ENCODE results near the gene CER1.

Gene CER1

DNA sequence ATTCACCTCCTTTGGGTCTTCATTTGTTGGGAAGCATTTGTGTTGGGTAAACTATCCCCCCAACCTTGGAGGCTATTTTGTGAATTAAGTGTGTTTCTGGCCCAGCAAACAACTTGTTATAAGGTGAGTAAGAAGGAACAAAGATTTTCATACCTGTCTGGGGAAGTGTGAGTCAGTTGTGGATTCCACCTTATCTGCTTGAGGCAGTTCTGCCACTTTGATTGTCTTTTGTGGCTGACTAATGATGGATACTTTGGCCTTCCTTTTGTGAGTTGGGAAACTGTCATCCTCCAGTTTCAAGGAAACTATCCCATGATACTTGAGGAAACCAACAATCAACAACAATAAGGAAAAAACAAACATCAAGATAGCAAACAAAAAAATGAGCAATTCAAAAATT, 24.6 kb upstream of the CER1 start:
- TF ChIP-seq, protein P1, sequence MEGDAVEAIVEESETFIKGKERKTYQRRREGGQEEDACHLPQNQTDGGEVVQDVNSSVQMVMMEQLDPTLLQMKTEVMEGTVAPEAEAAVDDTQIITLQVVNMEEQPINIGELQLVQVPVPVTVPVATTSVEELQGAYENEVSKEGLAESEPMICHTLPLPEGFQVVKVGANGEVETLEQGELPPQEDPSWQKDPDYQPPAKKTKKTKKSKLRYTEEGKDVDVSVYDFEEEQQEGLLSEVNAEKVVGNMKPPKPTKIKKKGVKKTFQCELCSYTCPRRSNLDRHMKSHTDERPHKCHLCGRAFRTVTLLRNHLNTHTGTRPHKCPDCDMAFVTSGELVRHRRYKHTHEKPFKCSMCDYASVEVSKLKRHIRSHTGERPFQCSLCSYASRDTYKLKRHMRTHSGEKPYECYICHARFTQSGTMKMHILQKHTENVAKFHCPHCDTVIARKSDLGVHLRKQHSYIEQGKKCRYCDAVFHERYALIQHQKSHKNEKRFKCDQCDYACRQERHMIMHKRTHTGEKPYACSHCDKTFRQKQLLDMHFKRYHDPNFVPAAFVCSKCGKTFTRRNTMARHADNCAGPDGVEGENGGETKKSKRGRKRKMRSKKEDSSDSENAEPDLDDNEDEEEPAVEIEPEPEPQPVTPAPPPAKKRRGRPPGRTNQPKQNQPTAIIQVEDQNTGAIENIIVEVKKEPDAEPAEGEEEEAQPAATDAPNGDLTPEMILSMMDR (IDR thresholded peaks at IDR 0.05; ENCODE audit: insufficient read depth, low read depth, low read length, missing control alignments), result no peak
- H3K4me3 ChIP-seq (ENCODE audit: low read length), result no peak overlapping the region
- DNase-seq (ENCODE audit: low read depth), result peak; percentile 97

DNA sequence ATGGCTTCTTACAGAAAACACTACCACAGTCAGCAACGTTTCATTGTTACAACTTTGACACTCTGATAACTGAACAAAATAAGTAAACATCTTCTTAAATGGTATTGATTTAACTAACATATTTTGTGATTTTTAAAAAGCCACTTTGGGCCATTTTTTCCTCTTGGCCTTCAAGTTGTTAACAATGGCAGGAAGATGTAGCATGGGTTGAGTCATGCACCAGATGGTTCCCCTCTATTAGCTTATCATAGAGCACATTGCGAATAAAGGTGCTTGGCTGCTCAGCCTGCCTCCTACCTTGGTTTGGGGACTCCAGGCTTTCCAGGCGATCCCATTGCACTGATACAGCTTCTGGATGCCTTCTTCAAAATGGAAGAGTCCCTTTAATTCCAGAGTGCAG, 24.1 kb upstream of the CER1 start:
- peak; percentile 39 for DNase-seq (ENCODE audit: low read depth)
- no peak overlapping the region for H3K4me3 ChIP-seq (ENCODE audit: low read length)
- TF ChIP-seq, protein P1 (IDR thresholded peaks at IDR 0.05; ENCODE audit: insufficient read depth, low read depth, low read length, missing control alignments), result no peak

DNA sequence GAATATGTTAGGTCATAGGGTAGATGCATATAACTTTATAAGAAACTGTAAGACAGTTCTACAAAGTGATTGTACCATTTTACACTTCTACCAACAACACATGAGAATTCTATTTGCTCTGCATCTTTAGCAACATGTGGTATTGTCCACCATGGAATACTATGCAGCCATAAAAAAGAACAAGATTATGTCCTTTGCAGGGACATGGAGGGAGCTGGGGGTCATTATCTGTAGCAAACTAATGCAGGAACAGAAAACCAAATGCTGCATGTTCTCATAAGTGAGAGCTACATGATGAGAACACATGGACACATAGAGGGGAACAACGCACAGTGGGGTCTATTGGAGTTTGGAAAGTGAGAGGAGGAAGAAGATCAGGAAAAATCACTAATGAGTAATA, 22.2 kb upstream of the CER1 start:
- TF ChIP-seq, protein P1 (IDR thresholded peaks at IDR 0.05; ENCODE audit: insufficient read depth, low read depth, low read length, missing control alignments), result no peak
- DNase-seq (ENCODE audit: low read depth), result no peak

DNA sequence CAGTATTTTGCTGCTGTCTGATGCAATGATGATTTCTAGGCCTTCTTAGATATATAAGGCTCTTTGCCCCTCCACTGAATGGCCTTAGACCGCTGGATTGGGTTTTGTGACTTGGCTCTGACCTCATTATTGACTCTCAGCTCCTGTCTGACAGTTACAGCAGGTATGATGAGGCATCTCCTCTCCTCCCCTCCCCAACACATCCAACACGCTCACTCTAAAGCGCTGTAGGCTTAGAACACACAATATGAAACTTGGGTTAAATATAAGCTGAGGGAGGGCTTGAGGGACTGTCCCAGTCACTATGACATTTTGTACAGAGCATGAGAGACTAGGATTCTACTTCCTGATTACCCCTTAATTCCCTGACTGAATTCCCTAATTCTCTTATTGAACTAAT, 18.8 kb upstream of the CER1 start:
- TF ChIP-seq, protein P1 (IDR thresholded peaks at IDR 0.05; ENCODE audit: insufficient read depth, low read depth, low read length, missing control alignments), result no peak
- DNase-seq (ENCODE audit: low read depth), result no peak
- no peak overlapping the region for H3K4me3 ChIP-seq (ENCODE audit: low read length)

More for the DNA sequence above, 22.2 kb upstream of the CER1 start:
- H3K4me3 ChIP-seq (ENCODE audit: low read length), result no peak overlapping the region

DNA sequence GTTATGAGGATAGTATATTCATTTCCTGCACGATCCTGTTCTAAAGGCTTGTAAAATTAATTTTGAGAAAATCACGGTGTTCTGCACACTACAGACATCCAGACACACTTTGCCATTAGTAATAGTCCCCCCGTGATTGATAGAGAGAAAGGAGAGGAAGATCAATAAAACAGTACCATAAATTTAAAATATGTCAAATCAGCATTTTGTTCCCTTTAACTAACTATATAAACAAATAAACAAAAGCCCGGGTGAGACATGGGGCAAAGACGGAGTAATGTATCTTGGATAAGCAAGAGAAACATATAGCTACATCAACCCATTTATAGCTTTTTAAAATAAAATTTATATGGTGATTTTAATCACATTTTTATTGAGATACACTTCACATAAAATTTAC, 10.6 kb upstream of the CER1 start:
- no peak for DNase-seq (ENCODE audit: low read depth)
- TF ChIP-seq, protein P1 (IDR thresholded peaks at IDR 0.05; ENCODE audit: insufficient read depth, low read depth, low read length, missing control alignments), result no peak
- H3K4me3 ChIP-seq (ENCODE audit: low read length), result no peak overlapping the region

DNA sequence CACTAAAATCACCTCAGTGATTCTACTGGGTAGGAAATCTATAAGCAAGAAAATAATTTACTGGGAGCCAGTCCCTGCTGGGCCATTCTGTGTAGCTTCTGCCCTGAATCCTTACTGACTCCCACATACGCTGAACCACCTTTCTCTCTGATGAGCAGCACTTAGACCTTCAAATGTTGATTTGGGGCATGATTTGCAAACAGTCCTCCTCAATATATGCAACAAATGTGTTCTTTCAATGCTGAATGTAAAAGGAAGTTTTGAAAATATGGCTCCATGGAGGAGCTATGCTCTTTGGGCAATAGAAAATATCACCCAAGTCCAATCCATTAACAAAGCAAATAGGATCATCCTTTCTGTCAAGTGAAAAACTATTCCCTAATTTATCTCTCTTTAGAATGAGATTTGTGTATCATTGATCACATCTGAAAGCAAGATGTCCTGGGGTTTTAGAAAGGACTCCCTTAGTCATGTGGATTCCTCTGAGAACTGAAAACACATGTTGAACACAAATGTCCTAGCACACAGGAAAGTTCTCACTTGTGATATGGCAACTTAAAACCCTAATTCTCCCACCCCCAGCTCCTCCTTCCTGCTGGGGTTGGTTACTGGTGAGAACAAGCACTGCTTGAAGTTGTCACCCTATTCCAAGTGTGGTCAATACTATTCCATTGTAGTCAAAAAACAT, 8.9 kb upstream of the CER1 start:
- no peak overlapping the region for H3K4me3 ChIP-seq (ENCODE audit: low read length)
- TF ChIP-seq, protein P1 (IDR thresholded peaks at IDR 0.05; ENCODE audit: insufficient read depth, low read depth, low read length, missing control alignments), result no peak
- no peak for DNase-seq (ENCODE audit: low read depth)

DNA sequence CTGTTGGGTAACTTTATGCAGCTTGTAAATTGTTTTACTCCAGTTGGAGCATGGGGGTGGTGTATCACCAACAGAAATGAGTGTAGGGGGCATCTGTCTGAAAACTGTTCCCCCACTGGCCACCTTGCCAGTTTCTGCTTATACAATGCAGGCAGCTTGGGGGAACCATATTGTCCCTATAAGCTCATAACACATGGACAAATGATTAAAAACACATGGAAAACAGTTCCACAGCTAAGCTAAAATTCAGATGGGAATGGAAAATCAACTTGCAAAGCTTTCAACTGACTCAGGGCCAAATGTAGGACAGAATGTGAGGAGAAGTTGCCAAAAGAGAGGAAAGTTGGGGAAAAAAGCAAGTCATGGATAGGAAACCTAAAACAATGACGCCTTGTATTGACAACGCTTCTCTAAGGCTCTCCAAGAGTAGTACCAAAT, 7.9 kb upstream of the CER1 start:
- no peak overlapping the region for H3K4me3 ChIP-seq (ENCODE audit: low read length)
- no peak for DNase-seq (ENCODE audit: low read depth)
- TF ChIP-seq, protein P1 (IDR thresholded peaks at IDR 0.05; ENCODE audit: insufficient read depth, low read depth, low read length, missing control alignments), result no peak
